Measurements from ENCODE around the gene MYO19.
A peak's percentile ranks its signal among the peaks of the same experiment; 100 is the strongest.

MYO19 gene

GRCh38 chr17:36534840-36535668 lies at the start of gene MYO19, which contains the start of gene PIGW:
TSS of gene MYO19 (minus strand) at chr17:36534868. CDS start at chr17:36532538, 2,330 bp downstream.
TSS of gene PIGW (plus strand) at chr17:36534987. CDS start at chr17:36537102, 2,115 bp downstream.
- peak; percentile 72 for DNase-seq (ENCODE audit: low read depth in 2 of 2)

GRCh38 chr17:36583787-36584186 lies 49.1 kb upstream of the MYO19 start:
- no peak for DNase-seq (ENCODE audit: low read depth in 2 of 2)

- no peak for DNase-seq (ENCODE audit: low read depth in 2 of 2)
Measured at GRCh38 chr17:36578671-36579070, 44.0 kb upstream of the MYO19 start.

GRCh38 chr17:36576793-36577192 lies 42.1 kb upstream of the MYO19 start:
- DNase-seq (ENCODE audit: low read depth in 2 of 2): no peak

GRCh38 chr17:36575028-36575427 lies 40.4 kb upstream of the MYO19 start:
- DNase-seq (ENCODE audit: low read depth in 2 of 2): no peak

- no peak for DNase-seq (ENCODE audit: low read depth in 2 of 2)
Measured at GRCh38 chr17:36566081-36566480, 31.4 kb upstream of the MYO19 start.

- DNase-seq (ENCODE audit: low read depth in 2 of 2): no peak
Measured at GRCh38 chr17:36553459-36553858, 18.8 kb upstream of the MYO19 start.

GRCh38 chr17:36550491-36551417 lies 16.1 kb upstream of the MYO19 start:
- DNase-seq (ENCODE audit: low read depth in 2 of 2): no peak

- DNase-seq (ENCODE audit: low read depth in 2 of 2): no peak
Measured at GRCh38 chr17:36547776-36548175, 13.1 kb upstream of the MYO19 start.

- no peak for DNase-seq (ENCODE audit: low read depth in 2 of 2)
Measured at GRCh38 chr17:36546418-36547093, 11.9 kb upstream of the MYO19 start.

GRCh38 chr17:36545465-36546417 lies 11.1 kb upstream of the MYO19 start:
- DNase-seq (ENCODE audit: low read depth in 2 of 2): peak; percentile 90 to 92

GRCh38 chr17:36545077-36545464 lies 10.4 kb upstream of the MYO19 start:
- no peak for DNase-seq (ENCODE audit: low read depth in 2 of 2)

- peak; percentile 77 to 81 for DNase-seq (ENCODE audit: low read depth in 2 of 2)
Measured at GRCh38 chr17:36544307-36545076, 9.8 kb upstream of the MYO19 start, which contains the start of gene GGNBP2. TSS of gene GGNBP2 (plus strand) at chr17:36544919. CDS start at chr17:36545725, 806 bp downstream.

GRCh38 chr17:36544044-36544306 lies 9.3 kb upstream of the MYO19 start:
- DNase-seq (ENCODE audit: low read depth in 2 of 2): no peak

- no peak for DNase-seq (ENCODE audit: low read depth in 2 of 2)
Measured at GRCh38 chr17:36542755-36543154, 8.1 kb upstream of the MYO19 start.

- no peak for DNase-seq (ENCODE audit: low read depth in 2 of 2)
Measured at GRCh38 chr17:36540696-36541095, 6.0 kb upstream of the MYO19 start.

GRCh38 chr17:36535669-36536081 lies 1.0 kb upstream of the MYO19 start:
- no peak for DNase-seq (ENCODE audit: low read depth in 2 of 2)

GRCh38 chr17:36533935-36534839 lies 481 bp downstream of the MYO19 start:
- no peak for DNase-seq (ENCODE audit: low read depth in 2 of 2)

- no peak for DNase-seq (ENCODE audit: low read depth in 2 of 2)
Measured at GRCh38 chr17:36532435-36532975, 2.2 kb downstream of the MYO19 start.
